Activated T-helper 9 cell treated with anti-CD3 and anti-CD28 coated beads, Interleukin-2, amount 50 U/mL, for 16 hours (primary cell): ENCODE measurements around the gene LHX3.

ENCODE experiments used
- DNase-seq: peaks from one replicate; pipeline ENCODE4 v3.0.0-alpha.2; 2020; ENCODE audit warnings: low read depth

LHX3 gene

DNA sequence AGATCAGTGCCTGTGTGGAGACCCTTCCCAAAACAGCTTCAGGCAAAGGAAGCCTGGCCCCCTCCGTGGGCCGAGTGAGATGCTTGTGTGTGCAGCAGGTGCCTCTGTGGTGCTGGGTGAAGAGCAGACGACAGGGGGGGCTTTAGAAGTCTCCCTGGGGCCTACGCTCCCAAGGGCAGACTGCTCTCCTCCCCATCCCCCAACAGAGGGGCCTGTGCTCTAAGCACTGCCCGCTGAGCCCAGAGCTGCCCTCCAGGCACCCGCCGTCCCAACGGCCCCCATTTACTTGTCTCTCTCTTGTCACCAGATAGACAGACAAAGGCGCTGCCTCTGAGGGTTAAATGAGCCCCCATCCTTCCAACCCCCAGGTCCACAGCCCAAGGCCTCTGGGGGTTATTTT lies 2.7 kb upstream of the LHX3 start:
- DNase-seq = no peak

DNA sequence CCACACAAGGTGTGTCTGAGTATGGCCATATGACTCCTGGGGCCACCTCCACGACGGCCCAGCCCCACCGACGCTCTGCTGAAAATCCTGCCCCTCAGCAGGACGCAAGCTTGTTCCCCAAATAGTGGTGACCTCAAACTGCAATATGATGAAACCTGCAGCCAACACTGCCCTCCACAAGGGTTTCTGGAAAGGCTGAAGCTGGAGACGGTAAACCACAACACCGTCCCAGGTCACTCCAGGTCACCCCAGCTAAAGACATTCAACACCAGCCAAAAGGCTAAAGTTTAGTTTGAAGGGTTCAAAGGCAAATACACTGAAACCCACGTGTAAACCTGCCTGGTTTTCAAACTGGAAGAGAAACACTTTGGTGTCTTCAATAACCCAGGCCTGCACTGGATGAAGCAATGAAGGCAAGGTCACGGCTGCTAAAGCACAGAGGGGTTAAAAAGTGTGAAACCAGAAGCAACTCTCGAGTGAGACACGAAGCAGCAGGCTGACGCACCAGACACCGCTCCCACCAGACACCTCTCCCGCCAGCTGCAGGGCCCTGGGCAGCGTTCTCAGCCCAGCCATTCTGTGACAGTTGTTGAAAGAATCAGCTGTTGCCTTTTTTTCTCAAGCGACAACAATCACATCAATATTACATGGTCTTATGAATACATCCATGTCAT lies 1.8 kb upstream of the LHX3 start:
- no peak for DNase-seq

DNA sequence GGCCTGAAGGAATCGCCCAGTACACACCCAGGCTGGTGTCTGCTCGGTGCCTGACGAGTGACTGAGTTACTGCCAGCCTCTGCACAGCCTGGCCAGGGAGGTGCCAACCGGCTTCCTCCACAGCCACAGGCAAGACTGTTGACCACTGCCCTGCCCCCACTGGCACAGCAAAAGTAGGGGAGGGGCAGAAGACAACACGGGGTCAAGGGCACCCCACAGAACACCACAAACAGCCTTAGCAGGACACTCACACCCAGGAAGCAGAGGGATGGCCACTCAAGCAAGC lies 722 bp upstream of the LHX3 start:
- DNase-seq = no peak

DNA sequence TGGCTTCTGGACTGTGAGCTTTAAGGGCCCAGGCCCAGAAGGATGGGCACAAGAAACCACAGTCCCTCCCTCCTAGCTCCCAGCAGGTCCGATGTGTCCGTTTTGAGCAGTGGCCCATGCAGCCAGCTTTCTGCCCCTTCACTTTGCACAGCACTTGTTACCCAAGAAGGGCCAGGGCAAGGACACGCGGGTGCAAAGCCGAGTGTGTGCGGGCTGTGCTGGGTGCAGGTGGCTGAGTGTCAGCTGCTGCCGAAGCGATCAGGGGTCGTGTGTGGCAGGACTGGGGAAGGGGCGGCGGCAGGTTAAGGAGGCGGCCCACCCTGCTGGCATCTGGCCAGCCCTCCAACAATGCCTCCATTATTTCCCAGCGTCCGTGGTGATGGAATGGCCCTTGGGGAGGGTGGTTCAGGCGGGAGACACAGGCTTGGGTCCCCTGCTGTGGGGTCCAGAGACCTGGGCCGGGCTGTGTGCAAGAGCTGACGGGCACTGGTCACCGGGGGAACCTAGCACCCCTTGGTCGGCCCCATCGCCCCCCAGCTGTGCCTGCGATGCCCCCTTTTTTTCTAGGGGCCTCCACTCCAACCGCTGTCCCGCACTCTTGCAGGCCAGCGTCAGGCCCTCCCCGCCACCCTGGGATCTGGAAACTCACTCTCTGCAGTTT lies 653 bp downstream of the LHX3 start:
- DNase-seq = no peak

DNA sequence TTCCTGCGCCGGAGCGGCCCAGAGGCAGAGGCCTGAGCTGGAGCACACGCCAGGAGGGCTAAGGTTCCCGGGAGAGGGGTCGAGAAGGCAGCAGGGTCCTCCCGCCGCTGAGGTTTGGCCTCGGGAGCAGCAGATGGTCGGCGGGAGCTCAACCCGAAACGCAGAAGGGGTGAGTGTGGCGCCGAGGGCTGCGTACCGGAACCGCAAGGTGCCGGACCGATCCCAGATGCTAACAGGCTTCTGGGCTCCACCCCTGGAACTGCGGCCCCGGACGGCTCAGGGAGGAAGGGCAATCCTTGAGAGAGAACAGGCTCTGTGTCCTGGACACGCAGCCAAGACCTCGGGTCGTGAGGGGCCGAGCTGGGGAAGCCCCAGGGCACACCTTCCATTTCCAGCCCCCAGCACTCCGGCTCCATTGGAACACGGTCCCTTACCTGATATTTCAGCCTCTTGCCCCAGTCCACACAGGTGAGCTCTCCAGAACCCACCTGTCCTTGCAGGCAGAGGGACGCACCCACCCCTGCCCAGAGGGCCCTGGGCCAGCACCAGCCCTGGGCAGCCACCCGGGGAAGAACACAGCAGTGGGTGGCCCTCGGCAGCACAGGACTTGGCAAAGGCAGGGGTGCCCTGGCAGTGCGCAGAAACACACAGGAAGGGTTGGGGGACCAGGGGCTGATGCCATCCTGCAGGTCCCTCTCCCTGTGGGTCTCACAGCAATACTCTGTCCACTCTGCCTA lies 1.4 kb downstream of the LHX3 start:
- no peak for DNase-seq

DNA sequence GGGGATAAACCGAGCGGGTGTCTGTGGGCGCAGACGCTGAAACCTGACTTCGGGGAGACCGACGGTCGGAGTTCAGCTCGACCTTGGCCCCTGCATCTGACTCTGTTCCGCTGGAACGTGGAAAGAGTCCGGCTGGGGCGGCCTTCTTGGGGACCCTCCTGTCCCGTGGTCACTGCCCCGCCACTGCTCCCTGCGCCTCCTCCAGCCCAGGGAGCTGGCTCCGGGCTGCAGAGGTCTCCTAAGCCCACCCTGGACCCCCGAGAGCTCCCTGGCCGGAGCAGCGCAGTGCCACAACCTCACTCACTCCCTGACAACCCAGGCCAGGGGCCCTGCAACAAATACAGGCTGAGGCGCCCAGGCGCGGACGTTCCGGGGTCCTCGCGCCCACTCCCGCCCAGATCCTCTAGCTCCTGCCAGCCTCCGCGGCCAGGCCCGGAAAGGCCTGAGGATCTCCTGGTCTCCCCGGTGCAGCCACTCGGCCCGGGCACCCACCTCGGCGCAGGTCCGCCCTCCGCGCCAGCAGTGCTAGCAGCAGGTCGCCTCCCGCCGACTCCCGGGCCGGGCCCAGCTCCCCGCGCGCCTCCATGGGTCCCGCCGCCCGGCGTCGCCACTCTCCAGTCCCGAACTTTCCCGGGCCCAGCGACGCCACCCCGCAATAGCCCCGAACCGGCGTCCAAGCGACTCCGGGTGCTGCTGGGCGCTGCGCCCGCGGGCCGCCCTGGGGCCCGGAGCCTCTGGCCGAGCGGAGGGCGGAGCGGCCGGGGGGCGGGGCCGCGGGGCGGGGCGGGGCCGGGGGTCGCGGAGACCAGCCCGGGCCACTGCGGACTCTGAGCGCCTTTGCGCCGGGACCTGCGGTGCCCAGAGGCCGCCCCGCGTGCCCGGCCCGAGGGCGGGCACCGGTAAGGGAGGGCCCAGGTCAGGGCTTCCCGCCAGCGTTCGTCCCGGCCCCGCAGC lies 2.2 kb downstream of the LHX3 start:
- no peak for DNase-seq

DNA sequence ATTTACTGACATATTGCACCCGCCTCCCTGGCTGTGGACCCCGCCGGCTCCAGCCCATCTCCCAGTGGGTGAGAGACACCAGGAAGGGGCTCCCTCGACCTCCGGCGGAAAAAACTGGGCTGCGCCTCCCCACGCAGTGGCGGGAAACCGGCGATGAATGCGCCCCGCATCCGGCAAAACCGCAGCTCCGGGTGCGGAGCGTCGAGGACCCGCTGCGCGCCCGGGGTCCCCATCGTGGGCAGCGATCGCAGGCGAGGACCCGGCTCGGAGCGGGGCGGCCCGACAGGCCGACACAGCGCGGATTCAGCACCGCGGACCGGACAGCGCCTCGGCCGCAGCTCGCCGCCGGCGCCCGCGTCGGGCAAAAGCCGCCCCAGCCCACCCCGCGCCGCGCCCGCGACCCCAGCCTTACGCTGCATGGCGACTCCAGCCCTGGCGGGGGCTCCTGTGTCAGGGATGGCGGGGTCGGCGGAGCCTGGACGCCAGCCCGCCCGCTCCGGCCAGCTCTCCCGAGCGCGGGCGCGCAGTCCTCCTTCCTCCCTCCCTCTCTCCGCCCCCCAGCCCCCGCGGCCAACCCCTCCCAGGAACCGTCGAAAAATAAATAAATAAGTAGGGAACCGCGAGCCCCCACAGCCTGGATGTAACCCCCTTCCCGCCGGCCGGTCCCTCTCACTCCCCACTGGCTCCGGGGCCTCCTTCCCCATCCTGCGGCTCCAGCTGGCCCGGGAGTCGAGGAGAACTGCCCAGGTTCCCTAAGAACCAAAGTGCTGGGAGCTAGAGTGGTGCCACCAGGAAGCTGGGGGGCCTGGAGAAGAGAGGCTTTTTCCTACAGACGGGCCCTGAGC lies 3.1 kb downstream of the LHX3 start:
- DNase-seq = no peak

DNA sequence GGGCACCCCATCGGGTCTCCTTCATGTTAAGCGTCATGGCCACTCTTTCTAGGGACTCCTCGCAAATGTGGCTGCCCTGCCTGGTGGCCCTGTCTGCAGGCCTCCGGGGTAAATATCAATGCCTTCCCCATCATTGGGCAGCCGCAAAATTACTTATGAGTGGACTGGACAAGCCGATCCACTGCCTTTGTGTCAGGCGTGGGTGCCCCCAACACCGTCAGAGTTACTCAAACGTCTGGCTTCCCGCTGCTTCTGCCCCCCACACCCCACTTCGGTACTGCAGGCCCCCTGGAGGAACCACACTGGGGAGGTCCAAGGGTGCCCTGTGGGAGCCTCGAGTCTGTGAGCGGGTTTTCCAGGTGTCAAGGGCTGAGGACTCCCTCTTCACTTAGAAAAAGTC lies 3.8 kb downstream of the LHX3 start:
- DNase-seq = no peak

DNA sequence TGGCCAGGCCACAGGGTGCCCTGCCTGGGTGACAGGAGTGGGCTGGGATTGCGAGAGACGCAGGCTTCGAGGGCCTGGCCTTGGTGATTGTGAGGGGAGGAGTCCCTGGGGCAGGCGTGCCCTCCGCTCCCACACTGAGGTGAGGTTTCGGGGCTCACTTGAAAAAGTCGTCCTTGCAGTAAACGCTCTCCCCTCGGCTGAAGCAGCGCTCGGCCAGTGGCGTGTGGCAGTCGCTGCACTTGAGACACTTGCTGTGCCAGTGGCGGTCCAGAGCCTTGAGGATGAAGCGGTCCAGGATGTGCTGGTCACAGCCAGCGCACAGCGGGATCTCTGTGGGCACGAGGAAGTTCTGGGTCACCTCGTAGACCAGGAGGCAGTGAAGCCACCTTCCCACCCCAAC lies 4.5 kb downstream of the LHX3 start:
- DNase-seq = no peak

DNA sequence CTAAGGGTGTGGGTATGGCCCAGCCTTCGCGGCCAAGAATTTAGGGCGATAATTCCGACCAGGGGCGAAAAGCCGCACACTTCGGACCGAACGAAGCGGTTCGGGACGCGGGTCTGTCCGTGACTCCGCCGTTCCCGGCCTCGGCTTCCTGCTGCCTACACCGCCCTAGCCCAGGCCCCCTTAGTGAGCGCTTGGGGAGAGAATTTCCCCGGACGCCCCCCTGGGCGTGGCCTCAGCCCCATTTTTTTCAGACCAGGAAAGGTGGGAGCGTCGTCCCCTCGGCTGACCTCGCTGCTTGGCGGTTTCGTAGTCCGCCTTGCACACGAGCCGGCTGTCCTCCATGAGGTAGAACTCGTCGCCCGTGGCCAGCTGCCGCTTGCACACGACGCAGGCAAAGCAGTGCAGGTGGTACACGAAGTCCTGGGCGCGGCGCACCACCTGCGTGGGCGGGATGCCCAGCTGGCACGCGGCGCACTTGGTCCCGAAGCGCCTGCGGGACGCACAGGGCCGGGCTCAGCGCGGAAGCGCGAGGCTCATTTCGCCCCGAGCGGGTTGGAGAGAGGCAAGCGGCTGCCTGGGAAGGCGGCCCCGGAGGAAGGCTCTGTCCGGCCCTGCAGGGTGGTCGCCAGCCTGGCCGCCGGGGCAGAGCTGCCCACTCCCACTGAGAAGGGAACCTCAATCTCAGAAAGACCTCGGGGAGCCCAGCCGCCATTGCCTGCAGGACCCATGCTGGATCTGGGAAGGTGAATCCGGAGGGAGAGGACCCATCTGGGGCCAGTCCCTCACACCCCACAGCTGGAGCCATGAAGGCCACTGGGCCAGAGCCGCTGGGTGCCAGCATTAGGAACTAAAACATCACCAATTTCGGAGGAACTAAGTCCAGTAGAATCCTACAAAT lies 5.3 kb downstream of the LHX3 start:
- no peak for DNase-seq

DNA sequence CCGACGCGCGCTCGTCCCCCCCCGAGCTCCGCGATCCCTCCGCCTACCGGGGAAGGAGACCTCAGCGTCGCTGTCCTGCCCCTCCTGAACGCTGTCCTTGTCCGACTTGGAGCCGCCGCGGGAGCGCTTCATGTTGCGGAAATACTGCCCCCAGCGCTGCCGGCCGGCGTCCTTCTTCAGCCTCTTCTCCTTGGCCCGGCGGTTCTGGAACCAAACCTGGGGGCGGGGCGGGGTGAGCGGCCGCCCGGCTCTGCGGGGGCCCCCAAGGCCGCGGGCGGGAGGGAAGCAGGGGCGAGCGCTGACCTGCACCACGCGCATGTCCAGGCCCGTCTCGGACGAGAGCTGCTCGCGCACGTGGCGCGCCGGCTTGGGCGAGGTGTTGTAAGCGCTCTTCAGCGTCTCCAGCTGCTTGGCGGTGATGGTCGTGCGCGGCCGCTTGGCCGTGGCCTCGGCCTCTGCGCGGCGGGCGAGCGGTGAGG lies 6.3 kb downstream of the LHX3 start:
- no peak for DNase-seq

DNA sequence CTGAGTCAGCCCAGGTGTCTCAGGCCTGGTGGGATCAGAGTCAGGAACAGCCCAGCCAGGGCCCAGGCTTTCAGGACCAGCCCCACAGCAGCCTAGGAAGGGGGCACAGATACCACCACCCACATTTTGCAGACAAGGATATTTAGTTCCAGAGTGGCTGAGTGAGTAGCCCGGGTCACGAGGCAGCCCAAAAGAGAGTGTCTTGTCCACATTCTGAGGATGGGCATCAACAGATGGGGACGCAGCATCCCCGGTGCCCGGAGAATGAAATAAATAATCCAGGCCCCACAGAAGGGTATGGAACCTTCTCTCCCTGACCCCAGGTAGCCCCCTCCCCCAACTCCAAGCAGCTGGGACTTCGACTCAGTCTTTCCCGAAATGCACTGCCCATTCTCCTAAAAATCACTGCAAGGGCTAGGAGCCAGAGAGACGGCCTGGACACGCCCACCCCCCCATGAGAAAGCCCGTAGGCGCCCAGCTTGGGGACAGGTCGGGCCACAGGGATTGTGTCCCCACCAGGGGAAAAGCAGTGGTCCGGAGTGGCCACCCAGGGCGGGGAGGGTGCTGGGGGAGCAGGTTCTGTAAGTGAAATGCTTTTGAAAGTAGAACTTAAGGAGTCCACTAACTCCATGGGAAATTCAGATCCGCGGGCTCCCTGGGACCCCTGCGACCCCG lies 6.9 kb downstream of the LHX3 start:
- no peak for DNase-seq

DNA sequence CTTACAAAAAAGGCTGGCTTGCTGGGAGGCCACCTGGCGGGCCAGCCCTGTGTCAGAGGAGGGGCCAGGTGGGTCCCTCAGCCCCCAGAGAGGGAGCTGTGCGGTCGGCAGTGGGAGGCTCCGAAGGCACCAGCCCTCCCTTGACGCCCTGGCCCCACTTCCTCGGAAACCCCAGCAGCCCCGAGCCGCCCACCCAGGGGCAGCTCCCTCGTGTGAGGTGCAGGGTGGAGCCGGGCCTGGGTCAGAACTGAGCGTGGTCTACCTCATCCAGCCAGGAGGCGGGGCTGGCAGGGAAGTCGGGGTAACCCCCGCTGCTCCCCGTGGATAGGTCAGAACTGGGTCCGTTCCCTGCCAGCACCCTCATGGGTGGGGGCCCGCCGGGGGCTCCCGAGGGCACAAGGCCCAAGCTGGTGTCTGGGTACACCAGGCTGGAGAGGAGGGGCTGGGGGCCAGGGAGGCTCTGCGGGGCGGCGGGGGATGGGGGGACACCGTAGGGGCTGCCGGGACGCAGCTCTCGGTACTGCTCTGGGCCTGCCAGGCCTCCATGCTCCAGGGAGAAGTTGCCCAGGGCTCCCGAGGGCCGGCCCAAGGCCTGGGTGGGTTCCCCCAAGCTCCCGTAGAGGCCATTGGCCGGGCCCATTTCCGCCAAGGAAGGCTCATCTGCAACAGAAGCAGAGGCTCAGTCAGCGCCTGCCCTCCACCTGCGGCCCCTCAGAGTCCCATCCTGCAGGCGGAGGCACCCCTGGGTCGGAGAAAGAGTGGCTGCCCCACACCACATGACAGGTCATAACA lies 7.6 kb downstream of the LHX3 start:
- no peak for DNase-seq

DNA sequence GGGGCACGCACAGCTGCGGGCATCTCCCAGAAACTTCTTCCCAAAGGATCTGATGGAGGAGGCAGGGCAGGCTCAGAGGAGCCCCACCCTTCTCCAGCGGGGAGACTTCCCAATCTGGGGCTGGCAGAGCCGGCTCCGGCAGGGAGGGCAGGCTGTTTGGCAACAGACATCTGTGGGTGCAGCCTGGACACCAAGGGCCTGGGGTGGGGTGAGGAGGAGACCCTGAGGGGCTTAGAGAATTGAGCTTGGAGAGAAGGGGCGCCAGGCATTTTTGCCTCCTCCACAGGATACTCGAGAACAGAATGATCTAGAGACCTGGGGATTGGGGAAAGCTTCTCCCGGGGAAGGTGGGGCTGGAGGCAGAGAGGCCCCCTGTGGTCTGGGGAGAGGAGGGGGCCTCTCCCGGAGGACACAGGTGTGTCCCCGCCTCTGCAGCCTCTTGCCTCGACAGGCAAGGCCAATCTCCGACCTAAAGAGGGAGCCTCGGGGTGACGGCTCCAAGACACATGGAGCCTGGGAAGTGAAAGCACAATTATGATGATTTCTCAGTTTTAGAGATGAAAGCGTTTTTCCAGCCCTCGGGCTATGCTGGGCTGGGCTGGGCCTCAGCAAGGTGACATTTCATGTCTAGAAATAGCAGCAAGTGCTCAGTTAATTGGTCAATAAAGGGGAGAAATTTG lies 8.4 kb downstream of the LHX3 start:
- DNase-seq = no peak

DNA sequence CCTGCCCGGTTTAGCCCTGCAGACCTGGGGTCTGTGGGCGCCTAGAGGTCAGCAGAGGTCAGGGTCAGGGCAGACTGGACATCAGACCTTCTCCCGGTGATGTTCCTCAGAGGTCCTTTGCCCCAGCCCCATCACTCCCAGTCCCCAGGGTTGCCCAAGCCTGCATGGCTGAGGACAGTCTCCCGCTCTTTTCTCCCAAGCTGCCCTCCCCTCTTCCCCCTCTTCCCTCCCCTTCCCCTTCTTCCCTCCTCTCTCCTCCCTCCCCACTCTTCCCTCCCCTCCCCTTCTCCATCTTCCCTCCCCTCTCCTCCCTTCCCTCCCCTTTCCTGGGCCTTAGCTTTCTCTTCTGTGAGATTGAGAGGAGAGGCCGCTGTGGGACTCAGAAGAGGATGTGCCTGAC lies 10.4 kb downstream of the LHX3 start:
- DNase-seq = no peak

DNA sequence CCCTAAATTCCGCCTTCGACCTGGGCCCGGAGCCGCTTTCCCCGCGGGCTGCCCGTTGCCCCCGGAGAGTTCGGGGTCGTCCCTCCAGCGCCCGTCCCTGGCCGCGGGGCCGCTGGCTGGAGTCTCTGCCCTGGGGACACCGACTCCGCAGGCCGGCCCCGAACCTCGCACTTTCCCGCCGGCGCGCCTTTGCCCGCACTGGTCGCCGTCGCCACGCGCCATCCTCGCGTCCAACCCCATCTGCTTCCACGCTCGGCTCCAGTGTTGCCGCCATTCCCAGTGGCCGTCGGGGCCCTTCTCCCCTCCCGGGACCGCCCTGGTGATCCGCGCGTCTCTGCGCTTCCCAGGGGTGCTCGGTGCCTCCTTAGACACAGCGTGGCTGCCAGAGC lies 11.0 kb downstream of the LHX3 start:
- no peak for DNase-seq

DNA sequence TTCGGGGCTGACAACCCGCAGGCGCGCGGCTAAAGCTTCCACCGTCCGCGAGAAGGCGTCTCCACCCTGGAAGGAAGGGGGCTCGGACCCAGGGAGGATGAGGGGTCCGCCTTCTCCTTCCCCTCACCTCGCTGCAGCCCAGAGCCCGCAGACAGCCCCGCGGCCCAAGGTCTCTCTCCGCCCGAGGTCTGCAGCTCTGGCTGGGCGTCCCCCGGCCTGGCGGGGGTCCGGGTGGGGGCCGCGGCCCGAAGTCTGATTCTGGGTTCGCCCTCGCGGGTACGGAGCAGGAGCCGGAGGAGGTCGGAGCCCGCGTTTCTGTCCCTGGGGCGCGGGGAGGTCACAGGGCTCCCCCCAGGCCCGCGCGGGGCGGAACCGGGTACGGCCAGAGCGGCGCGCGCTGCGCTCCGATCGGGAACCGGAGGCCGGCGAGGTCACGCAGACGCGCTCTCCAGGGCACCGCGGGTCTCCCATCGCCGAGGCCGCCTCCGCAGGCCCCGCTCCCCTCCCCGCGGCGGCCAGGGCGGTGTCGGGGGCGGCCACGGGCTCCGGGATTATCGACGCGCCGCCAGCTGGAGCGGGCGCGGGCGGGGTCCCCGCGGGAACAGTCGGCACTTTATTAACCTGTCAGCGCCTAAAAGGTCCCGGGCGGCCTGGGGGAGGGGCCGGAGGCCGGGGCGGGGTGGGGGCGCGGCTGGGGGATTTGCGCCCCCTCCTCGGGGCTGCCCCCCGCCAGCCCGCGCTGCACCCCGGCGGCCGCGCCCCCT lies 11.6 kb downstream of the LHX3 start:
- DNase-seq = no peak
